MM.1S (cell line): ENCODE measurements around the gene ATP6V1G2.

Experiments
- EZH2 ChIP-seq: fragments of 300-600 bp; sonication (generic); optimal IDR thresholded peaks from 2 replicates; pipeline ENCODE3; 2017; ENCODE audit warnings: low read depth, mild to moderate bottlenecking, antibody characterized with exemption, low read length, mixed read lengths
- EZH2phosphoT487 ChIP-seq: fragments of 300-600 bp; sonication (generic); IDR thresholded peaks from 2 replicates; pipeline ENCODE4 v1.6.1; 2018; ENCODE audit warnings: antibody characterized with exemption, low read length
- TF ChIP-seq, protein P1 (sequence below): fragments of 300-600 bp; sonication (generic); IDR thresholded peaks from 2 replicates; pipeline ENCODE4 v1.5.1; 2016; ENCODE audit warnings: antibody characterized with exemption, low read length, mixed read lengths

DNA sequence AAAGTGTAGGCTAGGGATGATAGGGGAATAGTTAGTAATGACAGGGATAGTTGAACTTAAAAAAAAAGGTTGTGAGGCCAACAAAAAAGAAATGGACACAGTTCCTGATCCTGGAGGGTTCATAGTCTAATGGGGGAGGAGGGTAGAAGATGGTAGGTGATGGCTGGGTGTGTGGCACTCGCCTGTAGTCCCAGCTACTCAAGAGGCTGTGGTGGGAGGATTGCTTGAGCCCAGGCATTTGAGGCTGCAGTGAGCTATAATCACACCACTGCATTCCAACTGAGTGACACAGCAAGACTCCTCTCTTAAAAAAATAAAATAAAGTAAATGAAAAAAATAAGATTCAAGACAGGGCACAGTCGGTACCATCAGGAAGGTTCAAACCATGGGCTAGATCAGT, 50.8 kb downstream of the ATP6V1G2 start:
- TF ChIP-seq, protein P1, sequence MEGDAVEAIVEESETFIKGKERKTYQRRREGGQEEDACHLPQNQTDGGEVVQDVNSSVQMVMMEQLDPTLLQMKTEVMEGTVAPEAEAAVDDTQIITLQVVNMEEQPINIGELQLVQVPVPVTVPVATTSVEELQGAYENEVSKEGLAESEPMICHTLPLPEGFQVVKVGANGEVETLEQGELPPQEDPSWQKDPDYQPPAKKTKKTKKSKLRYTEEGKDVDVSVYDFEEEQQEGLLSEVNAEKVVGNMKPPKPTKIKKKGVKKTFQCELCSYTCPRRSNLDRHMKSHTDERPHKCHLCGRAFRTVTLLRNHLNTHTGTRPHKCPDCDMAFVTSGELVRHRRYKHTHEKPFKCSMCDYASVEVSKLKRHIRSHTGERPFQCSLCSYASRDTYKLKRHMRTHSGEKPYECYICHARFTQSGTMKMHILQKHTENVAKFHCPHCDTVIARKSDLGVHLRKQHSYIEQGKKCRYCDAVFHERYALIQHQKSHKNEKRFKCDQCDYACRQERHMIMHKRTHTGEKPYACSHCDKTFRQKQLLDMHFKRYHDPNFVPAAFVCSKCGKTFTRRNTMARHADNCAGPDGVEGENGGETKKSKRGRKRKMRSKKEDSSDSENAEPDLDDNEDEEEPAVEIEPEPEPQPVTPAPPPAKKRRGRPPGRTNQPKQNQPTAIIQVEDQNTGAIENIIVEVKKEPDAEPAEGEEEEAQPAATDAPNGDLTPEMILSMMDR = no peak
- TF ChIP-seq EZH2 (no peak), EZH2phosphoT487 (no peak)
